ENCODE data around the gene AP2A1. TPM values are rescaled to one million over a fixed set of nuclear protein-coding genes. Genes with fewer than 3 reads are reported as not detected.

The AP2A1 gene
- total and polyA plus RNA-seq, 2 donors (not counting 1 experiment from before 2014, with no cell fraction given) = 48.4 to 56.9 TPM

DNA sequence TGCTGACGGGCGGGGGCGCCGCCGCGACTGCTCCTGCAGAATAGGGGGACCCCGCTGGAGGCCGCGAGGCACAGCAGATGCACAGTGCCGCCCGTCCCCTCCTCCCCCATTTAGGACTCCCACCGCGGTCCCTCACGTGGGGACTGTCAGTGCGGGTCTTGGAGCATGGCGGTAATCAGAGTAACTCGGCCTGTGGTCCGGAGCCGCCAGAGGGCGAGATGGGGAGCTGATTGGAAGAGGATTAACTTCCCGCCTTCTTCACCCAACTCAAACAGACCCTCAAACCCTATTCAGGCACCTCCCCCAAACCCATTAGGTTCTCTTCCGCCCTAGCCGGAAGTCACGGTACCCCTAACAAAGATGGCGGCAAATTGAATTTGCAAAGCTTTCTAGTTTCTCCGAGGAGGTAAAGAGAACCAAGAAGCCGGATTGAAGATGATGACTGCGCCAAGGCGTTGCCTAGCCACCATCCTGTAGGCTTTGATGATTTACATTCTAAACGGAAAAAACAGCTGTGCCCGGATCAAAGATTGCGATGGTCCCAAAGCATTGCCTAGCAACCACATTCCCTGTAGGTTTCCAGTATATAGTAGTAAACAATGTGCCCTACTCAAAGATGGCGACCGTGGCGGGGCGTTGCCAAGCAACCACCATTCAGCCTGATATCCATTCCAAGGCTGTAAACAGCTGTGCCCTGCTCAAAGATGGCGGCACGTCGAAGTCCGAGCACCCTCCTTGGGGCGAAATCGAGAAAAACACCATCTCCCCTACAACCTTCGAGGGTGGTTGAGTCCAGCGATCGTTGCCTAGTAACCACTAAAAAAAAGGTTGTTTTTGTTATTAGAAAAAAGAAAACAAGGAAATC lies 46.4 kb downstream of the AP2A1 start, which contains the start of gene FUZ:
Gene FUZ (minus strand): TSS at position 296 of the 865 bp plus-strand sequence. CDS start 186 bp downstream, at position 110.
- Mint-ChIP-seq H3K4me3 (peak within 1 kb of the TSS; percentile 97), H3K4me1 (peaks cover 44% of the 10 kb centered on the region), H3K27me3 (no peaks in the 10 kb centered on the region), H3K27ac (peak within 1 kb of the TSS; percentile 98), H3K9me3 (ENCODE audit: insufficient read depth) (no peaks in the 10 kb centered on the region)
- peak within 1 kb of the TSS; percentile 70 to 100 (median 94) for H3K4me3 ChIP-seq (ENCODE audit: control extremely low read depth in 1 of 5, extremely low read depth in 1 of 5, insufficient read depth in 1 of 5, low read depth in 2 of 5, low read length in 4 of 5)
- no peaks in the 10 kb centered on the region for H3K9me3 ChIP-seq (ENCODE audit: control extremely low read depth in 1 of 3, control insufficient read depth in 2 of 3, insufficient read depth in 1 of 3, low read length in 2 of 3)
- peaks cover 5% of the 10 kb centered on the region for H3K79me2 ChIP-seq (ENCODE audit: control insufficient read depth, insufficient read depth, low read length)
- peak within 1 kb of the TSS; percentile 95 for H3K4me2 ChIP-seq (replicated peaks; ENCODE audit: low read depth, low read length, poor library complexity, severe bottlenecking)
- peaks cover 21 to 42% of the 10 kb centered on the region in 2 donors for H3K4me1 ChIP-seq (ENCODE audit: control insufficient read depth in 2 of 2, insufficient read depth in 2 of 2, low read length in 2 of 2)
- POLR2A ChIA-PET = interaction anchor here (1.2 to 3.3 kb wide), 8 partner anchors 31 to 116 kb away, joined by 4 to 30 read pairs (median 11); partner anchors contain the start of genes AKT1S1, AP2A1, ATF5 and NUP62
- intact Hi-C loops (cut with micrococcal nuclease) = loop anchor here (1.0 to 2.0 kb wide), 6 partner anchors 37 to 212 kb away; partner anchors contain the start of genes AKT1S1, PNKP, PRMT1 and TBC1D17
- peak; percentile 98 for DNase-seq
- WGBS (ENCODE audit: insufficient coverage) = 0% methylated on average over 13 of the region's 45 CpGs
- peak within 1 kb of the TSS; percentile 78 for H2AFZ ChIP-seq (ENCODE audit: insufficient read depth, low read depth, low read length, poor library complexity, severe bottlenecking)
- peak within 1 kb of the TSS; percentile 92 to 97 for H3K27ac ChIP-seq (ENCODE audit: low read length in 2 of 2)
- peak; percentile 54 for ATAC-seq (ENCODE audit: low read depth)
- H3K36me3 ChIP-seq (replicated peaks in 1 of 2; ENCODE audit: control extremely low read depth in 1 of 2, control insufficient read depth in 1 of 2, extremely low read depth in 1 of 2, insufficient read depth in 2 of 2, low read length in 1 of 2) = no peaks in the 10 kb centered on the region
- TF ChIP-seq EZH2 (IDR thresholded peaks at IDR 0.05; ENCODE audit: borderline replicate concordance, insufficient read depth, low read depth, low read length, poor library complexity, severe bottlenecking) = no peak
- TF ChIP-seq, protein P1, sequence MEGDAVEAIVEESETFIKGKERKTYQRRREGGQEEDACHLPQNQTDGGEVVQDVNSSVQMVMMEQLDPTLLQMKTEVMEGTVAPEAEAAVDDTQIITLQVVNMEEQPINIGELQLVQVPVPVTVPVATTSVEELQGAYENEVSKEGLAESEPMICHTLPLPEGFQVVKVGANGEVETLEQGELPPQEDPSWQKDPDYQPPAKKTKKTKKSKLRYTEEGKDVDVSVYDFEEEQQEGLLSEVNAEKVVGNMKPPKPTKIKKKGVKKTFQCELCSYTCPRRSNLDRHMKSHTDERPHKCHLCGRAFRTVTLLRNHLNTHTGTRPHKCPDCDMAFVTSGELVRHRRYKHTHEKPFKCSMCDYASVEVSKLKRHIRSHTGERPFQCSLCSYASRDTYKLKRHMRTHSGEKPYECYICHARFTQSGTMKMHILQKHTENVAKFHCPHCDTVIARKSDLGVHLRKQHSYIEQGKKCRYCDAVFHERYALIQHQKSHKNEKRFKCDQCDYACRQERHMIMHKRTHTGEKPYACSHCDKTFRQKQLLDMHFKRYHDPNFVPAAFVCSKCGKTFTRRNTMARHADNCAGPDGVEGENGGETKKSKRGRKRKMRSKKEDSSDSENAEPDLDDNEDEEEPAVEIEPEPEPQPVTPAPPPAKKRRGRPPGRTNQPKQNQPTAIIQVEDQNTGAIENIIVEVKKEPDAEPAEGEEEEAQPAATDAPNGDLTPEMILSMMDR (IDR thresholded peaks at IDR 0.05) = peak; percentile 23
- CTCF ChIA-PET = interaction anchor here (0.5 to 1.8 kb wide), 8 partner anchors 30 to 238 kb away, joined by 3 to 7 read pairs (median 4); partner anchors contain the start of genes AKT1S1, AP2A1 and TBC1D17
- H3K27me3 ChIP-seq (replicated peaks in 1 of 4; ENCODE audit: control extremely low read depth in 1 of 4, control insufficient read depth in 3 of 4, insufficient read depth in 4 of 4, low read length in 3 of 4) = no peaks in the 10 kb centered on the region
- no peaks in the 10 kb centered on the region for H4K20me1 ChIP-seq (ENCODE audit: control insufficient read depth, insufficient read depth, low read length, poor library complexity, severe bottlenecking)
- H3K9ac ChIP-seq (ENCODE audit: low read length) = peak within 1 kb of the TSS; percentile 99
